GM21723 (cell line): ENCODE results near the gene LPGAT1.
A peak's percentile ranks its signal among the peaks of the same experiment; 100 is the strongest.
"Not testable (repeated sequence)": the region's sequence is repeated elsewhere in the genome, so short reads cannot be mapped to it uniquely, and the experiment has no call there.

Source experiments
- ATAC-seq: cut with Tn5 transposase; IDR thresholded peaks from one replicate; pipeline ENCODE4 v1.9.1; 2021; ENCODE audit warnings: mild to moderate bottlenecking, moderate library complexity; ENCODE audit not compliant: unreplicated experiment

LPGAT1 gene

GRCh38 chr1:211830328-211831142 is at the start of gene LPGAT1:
Gene LPGAT1, minus strand, starts transcription at chr1:211830763. Its CDS starts 1,467 bp downstream, at chr1:211829296.
- ATAC-seq: peak; percentile 75

GRCh38 chr1:211879475-211879874 is 48.9 kb upstream of the LPGAT1 start:
- ATAC-seq: no peak

- no peak for ATAC-seq
Measured at GRCh38 chr1:211876851-211877590, 46.5 kb upstream of the LPGAT1 start.

GRCh38 chr1:211875541-211875940 is 45.0 kb upstream of the LPGAT1 start:
- no peak for ATAC-seq

GRCh38 chr1:211874521-211875347 is 44.2 kb upstream of the LPGAT1 start:
- no peak for ATAC-seq

- not testable (repeated sequence) for ATAC-seq
Measured at GRCh38 chr1:211873731-211874130, 43.2 kb upstream of the LPGAT1 start.

- no peak for ATAC-seq
Measured at GRCh38 chr1:211870156-211870555, 39.6 kb upstream of the LPGAT1 start.

- ATAC-seq: no peak
Measured at GRCh38 chr1:211865180-211865579, 34.6 kb upstream of the LPGAT1 start.

GRCh38 chr1:211859405-211859804 is 28.8 kb upstream of the LPGAT1 start:
- no peak for ATAC-seq

GRCh38 chr1:211851174-211851573 is 20.6 kb upstream of the LPGAT1 start:
- ATAC-seq: no peak

- ATAC-seq: no peak
Measured at GRCh38 chr1:211843507-211844298, 13.1 kb upstream of the LPGAT1 start.

GRCh38 chr1:211843018-211843417 is 12.5 kb upstream of the LPGAT1 start:
- ATAC-seq: no peak

- no peak for ATAC-seq
Measured at GRCh38 chr1:211842518-211842917, 12.0 kb upstream of the LPGAT1 start.

- no peak for ATAC-seq
Measured at GRCh38 chr1:211839106-211839505, 8.5 kb upstream of the LPGAT1 start.

- no peak for ATAC-seq
Measured at GRCh38 chr1:211833174-211833820, 2.7 kb upstream of the LPGAT1 start.

GRCh38 chr1:211832661-211833060 is 2.1 kb upstream of the LPGAT1 start:
- ATAC-seq: no peak

- ATAC-seq: no peak
Measured at GRCh38 chr1:211831558-211832323, 1.2 kb upstream of the LPGAT1 start.

GRCh38 chr1:211830055-211830327 is 572 bp downstream of the LPGAT1 start:
- peak; percentile 24 for ATAC-seq

- ATAC-seq: no peak
Measured at GRCh38 chr1:211829343-211830054, 1.1 kb downstream of the LPGAT1 start.
